ENCODE measurements around the gene TREX2. TPM values are rescaled to one million over a fixed set of nuclear protein-coding genes. Genes with fewer than 3 reads are reported as not detected.

The TREX2 gene
- total and polyA plus RNA-seq, 2 of the 8 experiments (the other 6 are each of a cell fraction or from before 2014, with no cell fraction given): 0.71 to 0.80 TPM

- H4K20me1 ChIP-seq (replicated peaks in 1 of 2; ENCODE audit: control insufficient read depth in 1 of 2, insufficient read depth in 2 of 2, low read length in 2 of 2): no peaks in the 10 kb centered on the region
- H3K79me1 ChIP-seq (ENCODE audit: low read depth, low read length): no peaks in the 10 kb centered on the region
- no peak overlapping the region for H2AK5ac ChIP-seq (ENCODE audit: low read depth, low read length)
- no peak overlapping the region for H4K5ac ChIP-seq (ENCODE audit: insufficient read length, low read depth, low read length)
- H3K9me3 ChIP-seq (ENCODE audit: insufficient read depth in 2 of 2, low read depth in 1 of 2, low read length in 1 of 2): no peaks in the 10 kb centered on the region
- DNase-seq (ENCODE audit: low read depth in 1 of 2, low spot score in 2 of 2) (no peak), FAIRE-seq (no peak)
- no peak overlapping the region for H3K27ac ChIP-seq (ENCODE audit: low read depth, low read length)
- H4K91ac ChIP-seq (replicated peaks; ENCODE audit: insufficient read length, low read length): no peak overlapping the region
- no peak overlapping the region for H3K14ac ChIP-seq (ENCODE audit: insufficient read length)
- no peak overlapping the region for H3K18ac ChIP-seq (ENCODE audit: extremely low read depth, low read length)
- H3K9ac ChIP-seq (replicated peaks in 1 of 4; ENCODE audit: extremely low read depth in 1 of 4, low read depth in 3 of 4, low read length in 3 of 4): no peak overlapping the region
- H4K8ac ChIP-seq (ENCODE audit: extremely low read depth, insufficient read depth, low read length): no peak overlapping the region
- H3K23me2 ChIP-seq (ENCODE audit: low read depth, low read length): no peaks in the 10 kb centered on the region
- H3K4ac ChIP-seq (replicated peaks; ENCODE audit: insufficient read length, low read depth, low read length): no peak overlapping the region
- H2BK5ac ChIP-seq (ENCODE audit: low read depth, low read length): no peak overlapping the region
- peaks cover 0 to 7% (median 0%) of the 10 kb centered on the region in 4 experiments; a peak in 3 of 8 replicates for H3K36me3 ChIP-seq (ENCODE audit: control insufficient read depth in 2 of 4, insufficient read depth in 4 of 4, low read length in 3 of 4)
- no peaks in the 10 kb centered on the region for H3K79me2 ChIP-seq (ENCODE audit: control insufficient read depth in 1 of 2, insufficient read depth in 2 of 2, low read length in 2 of 2)
- no peak overlapping the region for H3K4me2 ChIP-seq (ENCODE audit: insufficient read depth in 1 of 2, low read depth in 2 of 2, low read length in 2 of 2)
- H3K23ac ChIP-seq (ENCODE audit: insufficient read length): no peak overlapping the region
- H2BK15ac ChIP-seq (ENCODE audit: low read length): no peak overlapping the region
- no peak overlapping the region for H2BK12ac ChIP-seq (ENCODE audit: low read depth, low read length)
- POLR2A ChIA-PET (ENCODE audit: partially characterized antibody): no interaction called here
- WGBS, 2 experiments (ENCODE audit: extremely low coverage in 1 of 2, insufficient coverage in 1 of 2, insufficient read length in 1 of 2, insufficient replicate concordance in 2 of 2, low coverage in 1 of 2, low lambda C conversion rate in 2 of 2, missing lambda C conversion rate in 1 of 2): 95% methylated on average over 21 of the region's 26 CpGs; no CpG with 5 or more reads in 1 of the 2 experiments
- TF ChIP-seq SP2 (IDR thresholded peaks at IDR 0.05; ENCODE audit: low read length): no peak
- no peak for TF ChIP-seq CBX8 (IDR thresholded peaks at IDR 0.05; ENCODE audit: borderline replicate concordance, low read depth, low read length)
- TF ChIP-seq TAF1 (IDR thresholded peaks at IDR 0.05; ENCODE audit: low read depth, low read length): no peak
- TF ChIP-seq HDAC6 (IDR thresholded peaks at IDR 0.05; ENCODE audit: low read depth, low read length): no peak
- no peak for TF ChIP-seq ATF2 (IDR thresholded peaks at IDR 0.05; ENCODE audit: low read length)
- no peak for TF ChIP-seq SAP30 (IDR thresholded peaks at IDR 0.05; ENCODE audit: insufficient read depth, insufficient replicate concordance, low read length)
- no peak for TF ChIP-seq SIRT6 (IDR thresholded peaks at IDR 0.05; ENCODE audit: low read length)
- TF ChIP-seq CHD2 (IDR thresholded peaks at IDR 0.05; ENCODE audit: low read length): no peak
- TF ChIP-seq CTBP2 (IDR thresholded peaks at IDR 0.05; ENCODE audit: borderline replicate concordance, insufficient read depth, insufficient read length, low read length): no peak
- TF ChIP-seq BRCA1 (IDR thresholded peaks at IDR 0.05; ENCODE audit: low read depth, low read length): no peak
- TF ChIP-seq ZNF274 (IDR thresholded peaks at IDR 0.05; ENCODE audit: borderline replicate concordance, extremely low read depth, low read length): no peak
- H2BK20ac ChIP-seq (ENCODE audit: low read length): no peak overlapping the region
- CTCF ChIA-PET (ENCODE audit: partially characterized antibody): no interaction called here
- H3K4me1 ChIP-seq (replicated peaks in 1 of 4; ENCODE audit: control insufficient read depth in 3 of 4, insufficient read depth in 4 of 4, low read length in 3 of 4): no peaks in the 10 kb centered on the region
- no peak overlapping the region for H2BK120ac ChIP-seq (replicated peaks; ENCODE audit: low read depth, low read length)
- no peak overlapping the region for H3K56ac ChIP-seq (replicated peaks; ENCODE audit: insufficient read length, low read depth, low read length)
- H3K27me3 ChIP-seq (replicated peaks in 1 of 4; ENCODE audit: control insufficient read depth in 3 of 4, extremely low read depth in 1 of 4, insufficient read depth in 3 of 4, low read length in 3 of 4): no peaks in the 10 kb centered on the region
- H2AFZ ChIP-seq (ENCODE audit: low read length): no peak overlapping the region
- H3K4me3 ChIP-seq (ENCODE audit: extremely low read depth in 1 of 4, insufficient read depth in 2 of 4, low read depth in 3 of 4, low read length in 4 of 4): no peak overlapping the region
Observed at GRCh38 chrX:153450114-153450948, 4.5 kb upstream of the TREX2 start.

All from H1 (cell line).